OCI-LY7 (cell line): ENCODE measurements around the gene BDKRB2.

Experiments used
- CTCF ChIP-seq: fragments of 200-600 bp; sonication (generic); conservative IDR thresholded peaks from 2 replicates; pipeline ENCODE4 v1.5.1; 2014; ENCODE audit warnings: mild to moderate bottlenecking, antibody characterized with exemption, low read length, moderate library complexity, mixed read lengths
- EZH2phosphoT487 ChIP-seq: fragments of 200-600 bp; sonication (generic); IDR thresholded peaks from 2 replicates; pipeline ENCODE4 v1.6.1; 2018; ENCODE audit warnings: low read depth, borderline replicate concordance, mild to moderate bottlenecking, mixed run types, antibody characterized with exemption, low read length, moderate library complexity, mixed read lengths

DNA sequence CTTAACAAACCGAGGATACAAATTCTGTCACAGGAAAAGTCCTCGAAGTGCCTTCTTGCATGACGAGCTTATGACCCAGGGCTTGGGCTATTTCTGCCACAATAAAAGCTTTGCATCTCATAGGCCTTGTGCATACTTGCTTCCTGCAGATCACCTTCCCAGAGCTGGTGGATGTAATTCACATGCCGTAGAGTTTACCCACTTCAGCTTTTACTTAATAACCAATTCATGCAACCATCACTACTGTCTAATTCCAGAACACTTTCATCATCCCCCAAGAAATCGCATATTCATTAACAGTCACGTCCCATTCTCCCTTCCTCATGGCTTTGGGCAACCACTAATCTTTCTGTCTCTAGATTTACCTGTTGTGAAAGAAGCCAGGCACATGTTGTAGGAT, 42.4 kb downstream of the BDKRB2 start:
- TF ChIP-seq CTCF (no peak), EZH2phosphoT487 (no peak)
